Gastroesophageal sphincter (tissue), 3 donors: ENCODE data around the gene FHIT.

Experiments used
- POLR2A ChIP-seq, 2 donors: fragments of 450-650 bp; IDR thresholded peaks; one replicate each; pipeline ENCODE4 v1.6.1; 2017; ENCODE audit warnings: antibody characterized with exemption in 2 of 2, mild to moderate bottlenecking in 2 of 2, moderate library complexity in 1 of 2
- POLR2AphosphoS5 ChIP-seq: sonication (generic); formaldehyde crosslinking; IDR thresholded peaks from one replicate; pipeline ENCODE4 v1.6.1; 2017; ENCODE audit warnings: antibody characterized with exemption
- TF ChIP-seq, protein P1 (sequence below), 4 experiments: fragments of 200-600 bp in 2 of 4; fragments of 450-650 bp in 2 of 4; sonication (generic) in 1 of 4; IDR thresholded peaks; one replicate each; pipeline ENCODE4 v1.5.1; 2017 to 2019; ENCODE audit warnings: antibody characterized with exemption in 4 of 4, mild to moderate bottlenecking in 2 of 4, moderate library complexity in 2 of 4

DNA sequence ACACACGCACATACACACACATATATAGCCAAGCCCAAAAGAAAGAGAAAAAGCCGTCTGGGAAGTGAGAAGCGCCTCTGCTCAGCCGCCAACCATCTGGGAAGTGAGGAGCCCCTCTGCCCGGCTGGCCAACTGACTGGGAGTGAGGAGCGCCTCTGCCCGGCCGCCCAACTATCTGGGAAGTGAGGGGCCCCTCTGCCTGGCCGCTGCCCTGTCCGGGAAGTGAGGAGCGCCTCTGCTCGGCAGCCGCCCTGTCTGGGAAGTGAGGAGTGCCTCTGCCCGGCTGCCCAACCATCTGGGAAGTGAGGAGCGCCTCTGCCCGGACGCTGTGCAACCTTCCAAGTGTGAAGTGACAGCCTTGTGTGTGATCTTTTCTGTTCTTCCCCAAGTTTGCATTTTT, 49.2 kb downstream of the FHIT start:
- TF ChIP-seq, protein P1, sequence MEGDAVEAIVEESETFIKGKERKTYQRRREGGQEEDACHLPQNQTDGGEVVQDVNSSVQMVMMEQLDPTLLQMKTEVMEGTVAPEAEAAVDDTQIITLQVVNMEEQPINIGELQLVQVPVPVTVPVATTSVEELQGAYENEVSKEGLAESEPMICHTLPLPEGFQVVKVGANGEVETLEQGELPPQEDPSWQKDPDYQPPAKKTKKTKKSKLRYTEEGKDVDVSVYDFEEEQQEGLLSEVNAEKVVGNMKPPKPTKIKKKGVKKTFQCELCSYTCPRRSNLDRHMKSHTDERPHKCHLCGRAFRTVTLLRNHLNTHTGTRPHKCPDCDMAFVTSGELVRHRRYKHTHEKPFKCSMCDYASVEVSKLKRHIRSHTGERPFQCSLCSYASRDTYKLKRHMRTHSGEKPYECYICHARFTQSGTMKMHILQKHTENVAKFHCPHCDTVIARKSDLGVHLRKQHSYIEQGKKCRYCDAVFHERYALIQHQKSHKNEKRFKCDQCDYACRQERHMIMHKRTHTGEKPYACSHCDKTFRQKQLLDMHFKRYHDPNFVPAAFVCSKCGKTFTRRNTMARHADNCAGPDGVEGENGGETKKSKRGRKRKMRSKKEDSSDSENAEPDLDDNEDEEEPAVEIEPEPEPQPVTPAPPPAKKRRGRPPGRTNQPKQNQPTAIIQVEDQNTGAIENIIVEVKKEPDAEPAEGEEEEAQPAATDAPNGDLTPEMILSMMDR (IDR thresholded peaks at IDR 0.05) = no peak
- TF ChIP-seq POLR2A (IDR thresholded peaks at IDR 0.05) (no peak), POLR2AphosphoS5 (no peak)
